ENCODE measurements around the gene CUL3. TPM values are rescaled to one million over a fixed set of nuclear protein-coding genes. Genes with fewer than 3 reads are reported as not detected.

Gene CUL3
- polyA plus RNA-seq, 3 donors: 12.3 to 28.7 (median 12.9) TPM

- Mint-ChIP-seq H3K4me1 (no peaks in the 10 kb centered on the region), H3K27me3 (ENCODE audit: low read depth in 3 of 3) (peaks cover 0 to 2% (median 0%) of the 10 kb centered on the region in 3 donors), H3K27ac (no peak overlapping the region), H3K4me3 (no peak overlapping the region), H3K9me3 (peaks cover 0 to under 1% (median 0%) of the 10 kb centered on the region in 7 donors), H3K36me3 (no peaks in the 10 kb centered on the region)
- no peaks in the 10 kb centered on the region for H3K9me3 ChIP-seq (replicated peaks in 1 of 2; ENCODE audit: control insufficient read depth in 1 of 2, insufficient read depth in 1 of 2, low read length in 2 of 2)
- no peaks in the 10 kb centered on the region for H3K27me3 ChIP-seq (ENCODE audit: control insufficient read depth in 2 of 2, insufficient read depth in 2 of 2, low read length in 2 of 2)
- H3K79me2 ChIP-seq (ENCODE audit: insufficient read depth, low read length): no peaks in the 10 kb centered on the region
- intact Hi-C loops (cut with micrococcal nuclease): no loop called here
- H3K4me2 ChIP-seq (replicated peaks; ENCODE audit: extremely low read depth, low read length, poor library complexity, severe bottlenecking): no peak overlapping the region
- no peak overlapping the region for H3K27ac ChIP-seq (ENCODE audit: low read depth in 1 of 2, low read length in 2 of 2)
- no peaks in the 10 kb centered on the region for H3K36me3 ChIP-seq (replicated peaks in 1 of 2; ENCODE audit: control insufficient read depth in 1 of 2, insufficient read depth in 2 of 2, low read length in 2 of 2)
- no peaks in the 10 kb centered on the region for H4K20me1 ChIP-seq (ENCODE audit: insufficient read depth, low read length)
- DNase-seq: no peak
- H3K4me1 ChIP-seq (ENCODE audit: control insufficient read depth in 1 of 2, insufficient read depth in 2 of 2, low read length in 2 of 2): no peaks in the 10 kb centered on the region
- TF ChIP-seq CTCF (IDR thresholded peaks at IDR 0.05): no peak
- H3K9ac ChIP-seq (ENCODE audit: insufficient read depth, low read length, poor library complexity, severe bottlenecking): no peak overlapping the region
- H3K4me3 ChIP-seq (replicated peaks in 1 of 3; ENCODE audit: low read depth in 2 of 3, low read length in 3 of 3): no peak overlapping the region
- H2AFZ ChIP-seq (ENCODE audit: insufficient read depth, low read depth, low read length, poor library complexity, severe bottlenecking): no peak overlapping the region
- no CpG with 5 or more reads among the region's 4 CpGs for WGBS (ENCODE audit: insufficient coverage)
Measured at GRCh38 chr2:224613543-224614286, 28.6 kb upstream of the CUL3 start.

GRCh38 chr2:224612578-224612977, 27.4 kb upstream of the CUL3 start:
- Mint-ChIP-seq H3K27ac (no peak overlapping the region), H3K4me3 (no peak overlapping the region), H3K27me3 (ENCODE audit: low read depth in 3 of 3) (peaks cover 0 to 2% (median 2%) of the 10 kb centered on the region in 3 donors), H3K9me3 (no peaks in the 10 kb centered on the region), H3K4me1 (no peaks in the 10 kb centered on the region), H3K36me3 (no peaks in the 10 kb centered on the region)
- no peak for TF ChIP-seq CTCF (IDR thresholded peaks at IDR 0.05)
- H3K4me2 ChIP-seq (replicated peaks; ENCODE audit: extremely low read depth, low read length, poor library complexity, severe bottlenecking): no peak overlapping the region
- H3K27me3 ChIP-seq (ENCODE audit: control insufficient read depth in 2 of 2, insufficient read depth in 2 of 2, low read length in 2 of 2): no peaks in the 10 kb centered on the region
- H3K79me2 ChIP-seq (ENCODE audit: insufficient read depth, low read length): no peaks in the 10 kb centered on the region
- H3K27ac ChIP-seq (ENCODE audit: low read depth in 1 of 2, low read length in 2 of 2): no peak overlapping the region
- H3K4me1 ChIP-seq (ENCODE audit: control insufficient read depth in 1 of 2, insufficient read depth in 2 of 2, low read length in 2 of 2): no peaks in the 10 kb centered on the region
- H3K9ac ChIP-seq (ENCODE audit: insufficient read depth, low read length, poor library complexity, severe bottlenecking): no peak overlapping the region
- no peaks in the 10 kb centered on the region for H3K9me3 ChIP-seq (replicated peaks in 1 of 2; ENCODE audit: control insufficient read depth in 1 of 2, insufficient read depth in 1 of 2, low read length in 2 of 2)
- 92% methylated on average over 5 of the region's 5 CpGs for whole genome bisulfite sequencing (ENCODE audit: insufficient coverage)
- no peak for DNase-seq
- no peaks in the 10 kb centered on the region for H4K20me1 ChIP-seq (ENCODE audit: insufficient read depth, low read length)
- no peaks in the 10 kb centered on the region for H3K36me3 ChIP-seq (replicated peaks in 1 of 2; ENCODE audit: control insufficient read depth in 1 of 2, insufficient read depth in 2 of 2, low read length in 2 of 2)
- H2AFZ ChIP-seq (ENCODE audit: insufficient read depth, low read depth, low read length, poor library complexity, severe bottlenecking): no peak overlapping the region
- no peak overlapping the region for H3K4me3 ChIP-seq (replicated peaks in 1 of 3; ENCODE audit: low read depth in 2 of 3, low read length in 3 of 3)
- intact Hi-C loops (cut with micrococcal nuclease): no loop called here
